GM12865 (cell line): ENCODE measurements around the gene EPHA3.

ENCODE experiments used
- DNase-seq: peaks from one replicate; pipeline ENCODE4 v3.0.0; 2010; ENCODE audit warnings: low read depth
- H3K4me3 ChIP-seq: 2 replicates; pipeline ENCODE4 v1.5.1; 2011; ENCODE audit warnings: mild to moderate bottlenecking, low read depth, low read length, control low read depth
- TF ChIP-seq, protein P1 (sequence below): IDR thresholded peaks from 2 replicates; pipeline ENCODE4 v1.5.1; 2011; ENCODE audit warnings: low read length, control low read depth, low read depth, inconsistent platforms; ENCODE audit not compliant: insufficient read depth; ENCODE audit errors: missing control alignments

Gene EPHA3

GRCh38 chr3:89221924-89222323 is 114.5 kb downstream of the EPHA3 start:
- TF ChIP-seq, protein P1, sequence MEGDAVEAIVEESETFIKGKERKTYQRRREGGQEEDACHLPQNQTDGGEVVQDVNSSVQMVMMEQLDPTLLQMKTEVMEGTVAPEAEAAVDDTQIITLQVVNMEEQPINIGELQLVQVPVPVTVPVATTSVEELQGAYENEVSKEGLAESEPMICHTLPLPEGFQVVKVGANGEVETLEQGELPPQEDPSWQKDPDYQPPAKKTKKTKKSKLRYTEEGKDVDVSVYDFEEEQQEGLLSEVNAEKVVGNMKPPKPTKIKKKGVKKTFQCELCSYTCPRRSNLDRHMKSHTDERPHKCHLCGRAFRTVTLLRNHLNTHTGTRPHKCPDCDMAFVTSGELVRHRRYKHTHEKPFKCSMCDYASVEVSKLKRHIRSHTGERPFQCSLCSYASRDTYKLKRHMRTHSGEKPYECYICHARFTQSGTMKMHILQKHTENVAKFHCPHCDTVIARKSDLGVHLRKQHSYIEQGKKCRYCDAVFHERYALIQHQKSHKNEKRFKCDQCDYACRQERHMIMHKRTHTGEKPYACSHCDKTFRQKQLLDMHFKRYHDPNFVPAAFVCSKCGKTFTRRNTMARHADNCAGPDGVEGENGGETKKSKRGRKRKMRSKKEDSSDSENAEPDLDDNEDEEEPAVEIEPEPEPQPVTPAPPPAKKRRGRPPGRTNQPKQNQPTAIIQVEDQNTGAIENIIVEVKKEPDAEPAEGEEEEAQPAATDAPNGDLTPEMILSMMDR = no peak
- no peak for DNase-seq
- no peak overlapping the region for H3K4me3 ChIP-seq

DNA sequence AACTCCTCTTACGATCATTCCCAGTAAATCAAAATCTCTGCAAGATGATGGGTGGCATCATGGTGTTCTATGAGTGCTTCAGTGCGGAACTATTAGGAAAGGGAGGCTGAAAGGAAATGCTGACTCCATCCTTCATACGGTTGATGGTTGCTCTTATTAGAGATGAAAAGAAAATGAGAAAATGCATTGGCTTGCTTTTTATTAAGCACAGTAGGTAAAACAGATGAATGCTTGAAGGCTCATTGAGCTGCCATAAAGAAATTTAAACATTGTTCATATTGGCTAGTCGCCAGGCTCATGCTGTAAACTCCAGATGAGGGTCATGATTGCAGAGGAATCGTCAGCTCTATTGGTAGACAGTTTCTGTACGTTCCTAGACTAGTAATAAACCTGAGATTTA is 115.8 kb downstream of the EPHA3 start:
- DNase-seq = no peak
- no peak overlapping the region for H3K4me3 ChIP-seq
- TF ChIP-seq, protein P1 = no peak

DNA sequence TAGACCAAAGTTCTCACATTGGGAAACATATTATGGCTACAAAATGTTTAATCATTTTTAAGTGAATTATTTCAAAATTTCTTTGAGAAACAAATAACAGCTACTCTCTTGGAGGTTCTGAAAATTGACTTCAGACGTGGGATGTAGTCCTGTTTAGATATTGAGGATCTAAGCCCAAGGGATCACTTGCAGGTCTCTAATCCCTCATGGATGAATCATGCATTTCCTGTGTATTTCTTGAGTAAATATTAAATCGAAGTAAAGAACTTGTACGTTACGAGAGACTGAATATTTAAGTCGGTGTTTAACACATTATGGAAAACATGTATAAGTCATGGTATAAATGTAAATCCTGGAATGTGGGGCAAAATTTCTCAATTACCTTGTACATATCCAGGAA is 119.8 kb downstream of the EPHA3 start:
- DNase-seq = no peak
- H3K4me3 ChIP-seq = no peak overlapping the region
- TF ChIP-seq, protein P1 = no peak

- TF ChIP-seq, protein P1 = no peak
- DNase-seq = no peak
- no peak overlapping the region for H3K4me3 ChIP-seq
Measured at GRCh38 chr3:89227634-89228033, 120.2 kb downstream of the EPHA3 start.

- no peak for DNase-seq
- TF ChIP-seq, protein P1 = no peak
- H3K4me3 ChIP-seq = no peak overlapping the region
Measured at GRCh38 chr3:89232155-89232554, 124.7 kb downstream of the EPHA3 start.

GRCh38 chr3:89234620-89235019 is 127.2 kb downstream of the EPHA3 start:
- no peak overlapping the region for H3K4me3 ChIP-seq
- no peak for DNase-seq
- TF ChIP-seq, protein P1 = no peak

GRCh38 chr3:89238846-89239245 is 131.4 kb downstream of the EPHA3 start:
- TF ChIP-seq, protein P1 = no peak
- no peak overlapping the region for H3K4me3 ChIP-seq
- no peak for DNase-seq
